Measurements from ENCODE around the gene SMYD2.
A peak's percentile ranks its signal among the peaks of the same experiment; 100 is the strongest.

The SMYD2 gene

GRCh38 chr1:214329470-214330220, 48.7 kb downstream of the SMYD2 start:
- H3K4me3 ChIP-seq (ENCODE audit: low read length) = no peak overlapping the region
- no peak for TF ChIP-seq CTCF (IDR thresholded peaks at IDR 0.05; ENCODE audit: insufficient read depth, low read depth, low read length, missing control alignments)
- DNase-seq (ENCODE audit: low read depth) = no peak

GRCh38 chr1:214330222-214330621, 49.3 kb downstream of the SMYD2 start:
- peak overlapping the region; percentile 7 for H3K4me3 ChIP-seq (ENCODE audit: low read length)
- TF ChIP-seq CTCF (IDR thresholded peaks at IDR 0.05; ENCODE audit: insufficient read depth, low read depth, low read length, missing control alignments) = no peak
- peak; percentile 90 for DNase-seq (ENCODE audit: low read depth)

GRCh38 chr1:214330715-214331114, 49.8 kb downstream of the SMYD2 start:
- DNase-seq (ENCODE audit: low read depth) = no peak
- TF ChIP-seq CTCF (IDR thresholded peaks at IDR 0.05; ENCODE audit: insufficient read depth, low read depth, low read length, missing control alignments) = no peak
- no peak overlapping the region for H3K4me3 ChIP-seq (ENCODE audit: low read length)

GRCh38 chr1:214331180-214331579, 50.2 kb downstream of the SMYD2 start:
- DNase-seq (ENCODE audit: low read depth) = no peak
- no peak overlapping the region for H3K4me3 ChIP-seq (ENCODE audit: low read length)
- no peak for TF ChIP-seq CTCF (IDR thresholded peaks at IDR 0.05; ENCODE audit: insufficient read depth, low read depth, low read length, missing control alignments)

- H3K4me3 ChIP-seq (ENCODE audit: low read length) = no peak overlapping the region
- DNase-seq (ENCODE audit: low read depth) = peak; percentile 76
- peak; percentile 84 for TF ChIP-seq CTCF (IDR thresholded peaks at IDR 0.05; ENCODE audit: insufficient read depth, low read depth, low read length, missing control alignments)
Measured at GRCh38 chr1:214331827-214332423, 51.0 kb downstream of the SMYD2 start.

GRCh38 chr1:214332946-214333798, 52.2 kb downstream of the SMYD2 start:
- TF ChIP-seq CTCF (IDR thresholded peaks at IDR 0.05; ENCODE audit: insufficient read depth, low read depth, low read length, missing control alignments) = peak; percentile 95
- H3K4me3 ChIP-seq (ENCODE audit: low read length) = no peak overlapping the region
- DNase-seq (ENCODE audit: low read depth) = peak; percentile 47
